Measurements from ENCODE around the gene DAPK2. TPM values are rescaled to one million over a fixed set of nuclear protein-coding genes. Genes with fewer than 3 reads are reported as not detected.

The DAPK2 gene
- total and polyA plus RNA-seq, 2 of the 13 experiments (the other 11 are each of a cell fraction or from before 2014, with no cell fraction given): 0.33 to 0.63 TPM

GRCh38 chr15:64024172-64025050, 21.9 kb downstream of the DAPK2 start:
- H3K27me3 ChIP-seq (ENCODE audit: control insufficient read depth in 1 of 2, insufficient read depth in 2 of 2, low read length in 2 of 2): peaks cover 0 to 1% of the 10 kb centered on the region in 2 experiments; a peak in 2 of 5 replicates
- ATAC-seq (peak; percentile 77), DNase-seq (ENCODE audit: low spot score) (no peak), FAIRE-seq (no peak)
- H3K4me2 ChIP-seq (ENCODE audit: low read depth, low read length): no peak overlapping the region
- intact Hi-C loops (cut with micrococcal nuclease; ENCODE audit: unreplicated experiment): no loop called here
- peaks cover 8% of the 10 kb centered on the region; the same call in 1 of the 2 replicates for H3K9me3 ChIP-seq (ENCODE audit: low read length)
- in situ Hi-C loops (cut with HindIII; ENCODE audit: extremely low pct_ligation_motif_present, low pct_unique_long_range_greater_than_20kb): no loop called here
- POLR2A ChIA-PET: no interaction called here
- H4K20me1 ChIP-seq (ENCODE audit: insufficient read depth, low read length): no peaks in the 10 kb centered on the region
- CTCF ChIA-PET (ENCODE audit: low intra/inter-chr PET ratio, low total read pairs): no interaction called here
- WGBS (ENCODE audit: low lambda C conversion rate): 37% methylated on average over 5 of the region's 5 CpGs
- no peak overlapping the region for H3K27ac ChIP-seq (ENCODE audit: extremely low read length, insufficient read depth, low read length)
- H3K36me3 ChIP-seq (replicated peaks in 1 of 2; ENCODE audit: control insufficient read depth in 1 of 2, insufficient read depth in 2 of 2, low read length in 2 of 2): no peaks in the 10 kb centered on the region
- no peak overlapping the region for H2AFZ ChIP-seq (ENCODE audit: low read length)
- H3K9ac ChIP-seq (ENCODE audit: insufficient read depth, low read depth, low read length): no peak overlapping the region
- H3K4me1 ChIP-seq (ENCODE audit: insufficient read depth, low read length): peaks cover 15% of the 10 kb centered on the region
- H3K79me2 ChIP-seq (ENCODE audit: insufficient read depth, low read length): no peaks in the 10 kb centered on the region
- no TSS peak for BruUV-seq (replicated peaks)
- no peak overlapping the region for H3K4me3 ChIP-seq (replicated peaks in 1 of 3; ENCODE audit: insufficient read depth in 1 of 3, low read depth in 2 of 3, low read length in 3 of 3)
- peak; percentile 34 for TF ChIP-seq CTCF (CRISPR knock-in tag; IDR thresholded peaks at IDR 0.05)
- TF ChIP-seq FOXA3 (CRISPR knock-in tag; IDR thresholded peaks at IDR 0.05): 0 out of 2 replicates have a peak, but pooled peaks have one; percentile 18
- TF ChIP-seq RBM39 (IDR thresholded peaks at IDR 0.05; ENCODE audit: low read depth, low read length, poor library complexity, severe bottlenecking): no peak
- peak; percentile 55; the same call in 1 of the 2 replicates for TF ChIP-seq ATF3 (CRISPR knock-in tag; IDR thresholded peaks at IDR 0.05)
- TF ChIP-seq ATF4 (CRISPR knock-in tag; IDR thresholded peaks at IDR 0.05): peak in 1 of 2 experiments; percentile 96; a peak in 2 of 4 replicates
- peak; percentile 22; the same call in 1 of the 2 replicates for TF ChIP-seq CBX5 (CRISPR knock-in tag; IDR thresholded peaks at IDR 0.05; ENCODE audit: borderline replicate concordance)
- peak; percentile 49; the same call in 1 of the 2 replicates for TF ChIP-seq RARA (CRISPR knock-in tag; IDR thresholded peaks at IDR 0.05)
- peak; percentile 98 for TF ChIP-seq ZNF766 (CRISPR knock-in tag; IDR thresholded peaks at IDR 0.05; ENCODE audit: borderline replicate concordance)
- peak; percentile 56; the same call in 1 of the 2 replicates for TF ChIP-seq PATZ1 (CRISPR knock-in tag; IDR thresholded peaks at IDR 0.05)
- peak; percentile 84 for TF ChIP-seq CEBPG (CRISPR knock-in tag; IDR thresholded peaks at IDR 0.05)
- TF ChIP-seq ZNF281 (CRISPR knock-in tag; IDR thresholded peaks at IDR 0.05; ENCODE audit: borderline replicate concordance): peak; percentile 45; the same call in 1 of the 2 replicates

Measured in HepG2 (cell line).